IgD-negative memory B cell (primary cell): ENCODE results near the gene EPHA1. TPM values are rescaled to one million over a fixed set of nuclear protein-coding genes. Genes with fewer than 3 reads are reported as not detected.

Experiments
- H3K27ac Mint-ChIP-seq, 3 donors: one replicate each; pipeline ENCODE4 v1.8.0; 2020 to 2022; ENCODE audit warnings: mild to moderate bottlenecking in 3 of 3, mixed read lengths in 3 of 3, moderate library complexity in 1 of 3
- H3K27me3 Mint-ChIP-seq: one replicate; pipeline ENCODE4 v1.8.0; 2021; ENCODE audit warnings: mixed read lengths
- H3K36me3 Mint-ChIP-seq: one replicate; pipeline ENCODE4 v1.8.0; 2020; ENCODE audit warnings: mild to moderate bottlenecking, mixed read lengths
- H3K4me1 Mint-ChIP-seq, 3 donors: one replicate each; pipeline ENCODE4 v1.8.0; 2020 to 2022; ENCODE audit warnings: mixed read lengths in 3 of 3, mild to moderate bottlenecking in 1 of 3
- H3K4me3 Mint-ChIP-seq, 4 donors: one replicate each; pipeline ENCODE4 v1.8.0; 2020 to 2022; ENCODE audit warnings: mild to moderate bottlenecking in 4 of 4, mixed read lengths in 4 of 4, moderate library complexity in 3 of 4
- H3K9me3 Mint-ChIP-seq, 3 donors: one replicate each; pipeline ENCODE4 v1.8.0; 2020 to 2021; ENCODE audit warnings: mixed read lengths in 3 of 3, mild to moderate bottlenecking in 1 of 3
- polyA plus RNA-seq: library from polyadenylated mRNA; unstranded; fragments of 300-500 nt; fragmentation: Illumina TruSeq; gene quantifications from one replicate; pipeline ENCODE4 v1.2.3, GENCODE V29; 2021

Gene EPHA1
- polyA plus RNA-seq, 1 donor from 2014 or later, result 0.80 TPM

DNA sequence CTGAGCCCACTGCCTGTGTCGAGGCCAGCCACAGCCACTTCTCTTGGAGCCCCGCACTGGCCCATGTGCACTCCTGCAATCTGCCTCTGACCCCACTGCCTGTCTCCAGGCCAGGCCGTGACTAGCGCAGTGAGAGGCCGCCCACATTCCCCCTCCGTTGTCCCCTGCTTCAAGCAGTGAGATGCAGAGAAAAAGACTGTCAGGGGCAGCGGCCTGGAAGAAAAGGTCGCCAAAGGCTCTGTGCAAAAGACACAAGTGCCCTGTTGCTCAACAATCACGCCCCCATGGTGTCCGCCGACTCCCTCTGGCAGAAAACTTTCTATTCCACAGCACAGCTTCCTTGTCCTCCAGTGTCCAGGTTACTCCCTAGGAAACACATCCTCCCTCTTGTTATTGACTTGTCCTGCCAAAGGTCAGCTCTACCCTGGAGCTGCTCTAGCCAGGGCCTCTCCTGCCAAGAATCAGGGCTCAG lies 56.1 kb downstream of the EPHA1 start:
- Mint-ChIP-seq H3K27ac (no peak overlapping the region), H3K27me3 (peaks cover 14% of the 10 kb centered on the region), H3K4me1 (peaks cover 0 to 3% (median 0%) of the 10 kb centered on the region in 3 donors), H3K9me3 (peaks cover 0 to 4% (median 0%) of the 10 kb centered on the region in 3 donors), H3K4me3 (no peak overlapping the region), H3K36me3 (no peaks in the 10 kb centered on the region)

DNA sequence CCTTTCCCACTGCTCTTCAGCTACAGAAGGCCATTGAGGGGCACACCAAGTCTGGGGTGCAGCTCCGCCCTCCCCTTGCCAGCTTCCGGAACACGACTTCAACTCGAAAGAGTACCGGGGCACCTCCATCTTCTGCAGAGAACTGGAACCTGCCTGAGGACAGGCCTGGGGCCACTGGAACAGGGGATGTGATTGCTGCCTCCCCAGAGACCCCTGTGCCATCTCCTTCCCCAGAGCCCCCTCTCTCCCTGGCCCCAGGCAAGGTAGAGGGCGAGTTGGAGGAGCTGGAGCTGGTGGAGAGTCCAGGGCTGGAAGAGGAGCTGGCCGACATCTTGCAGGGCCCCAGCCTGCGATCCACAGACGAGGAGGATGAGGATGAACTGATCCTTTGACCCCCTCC lies 57.1 kb downstream of the EPHA1 start:
- Mint-ChIP-seq H3K4me3 (no peak overlapping the region), H3K9me3 (peaks cover 0 to 4% (median 0%) of the 10 kb centered on the region in 3 donors), H3K27me3 (peaks cover 14% of the 10 kb centered on the region), H3K4me1 (peaks cover 0 to 5% (median 0%) of the 10 kb centered on the region in 3 donors), H3K36me3 (no peaks in the 10 kb centered on the region), H3K27ac (no peak overlapping the region)

DNA sequence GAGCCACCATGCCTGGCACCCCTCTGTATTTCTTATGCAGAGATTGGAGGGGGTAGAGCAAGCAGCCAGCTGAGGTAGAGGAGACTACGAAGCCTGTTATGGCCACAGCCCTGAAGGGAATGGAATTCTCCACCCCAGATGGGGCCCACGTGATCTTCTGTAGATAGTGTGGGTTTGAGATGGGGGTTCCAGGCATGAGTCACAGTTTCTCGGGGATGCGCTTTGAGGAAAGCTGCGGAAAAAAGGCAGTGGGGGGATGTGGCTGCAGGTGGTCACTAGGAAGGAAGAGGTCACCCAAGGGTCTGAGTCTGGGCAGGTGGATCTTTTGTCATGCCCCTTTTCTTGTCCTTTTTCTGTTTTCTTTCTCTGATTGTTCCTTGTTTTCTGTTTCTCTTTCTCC lies 57.6 kb downstream of the EPHA1 start:
- peaks cover 0 to 4% (median 0%) of the 10 kb centered on the region in 3 donors for H3K9me3 Mint-ChIP-seq
- peak overlapping the region in 1 of 4 donors; percentile 57 for H3K4me3 Mint-ChIP-seq
- peaks cover 0 to 5% (median 0%) of the 10 kb centered on the region in 3 donors for H3K4me1 Mint-ChIP-seq
- no peak overlapping the region for H3K27ac Mint-ChIP-seq
- peaks cover 16% of the 10 kb centered on the region for H3K27me3 Mint-ChIP-seq
- no peaks in the 10 kb centered on the region for H3K36me3 Mint-ChIP-seq

DNA sequence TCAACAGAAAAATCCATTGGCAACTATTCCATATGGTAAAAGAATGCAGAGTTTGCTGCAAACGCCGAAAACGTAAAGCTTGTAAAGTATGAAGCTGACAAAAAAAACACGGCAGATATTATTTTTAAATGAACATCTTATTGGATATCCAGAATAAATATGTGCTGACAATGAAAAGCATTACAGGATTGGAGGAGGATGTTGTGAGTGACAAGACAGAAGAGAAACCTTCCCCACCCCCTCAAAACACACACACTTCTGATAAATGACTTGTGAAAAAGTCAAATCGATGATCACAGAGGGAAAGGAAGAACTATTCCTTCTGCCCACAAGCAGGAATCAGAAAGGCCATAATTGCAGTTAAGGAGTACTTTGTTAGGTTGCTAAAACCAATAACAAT lies 60.7 kb downstream of the EPHA1 start:
- H3K9me3 Mint-ChIP-seq, result no peaks in the 10 kb centered on the region
- peaks cover 4 to 7% (median 6%) of the 10 kb centered on the region in 3 donors for H3K4me1 Mint-ChIP-seq
- H3K27me3 Mint-ChIP-seq, result peaks cover 18% of the 10 kb centered on the region
- H3K27ac Mint-ChIP-seq, result no peak overlapping the region
- H3K36me3 Mint-ChIP-seq, result no peaks in the 10 kb centered on the region
- H3K4me3 Mint-ChIP-seq, result no peak overlapping the region

DNA sequence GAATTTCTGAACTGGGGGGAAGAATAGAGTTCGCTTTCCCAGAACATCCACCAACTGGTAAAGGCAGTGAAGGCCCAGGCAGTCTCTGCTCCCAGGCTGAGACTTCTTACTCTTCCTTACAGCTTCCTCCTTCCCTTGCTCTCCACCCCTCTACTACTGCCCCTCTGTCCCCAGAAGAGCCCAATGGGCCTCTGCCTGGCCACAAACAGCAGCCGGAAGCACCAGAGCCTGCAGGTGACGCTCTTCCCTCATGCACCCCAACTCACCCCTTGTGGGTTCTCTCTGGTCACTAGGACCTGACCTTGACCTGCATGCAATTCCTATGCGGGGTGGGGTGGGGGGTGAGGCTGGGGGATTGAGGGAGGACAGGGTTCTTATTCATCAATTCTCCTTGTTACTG lies 62.6 kb downstream of the EPHA1 start:
- Mint-ChIP-seq H3K36me3 (no peaks in the 10 kb centered on the region), H3K9me3 (no peaks in the 10 kb centered on the region), H3K27ac (no peak overlapping the region), H3K4me1 (peaks cover 6 to 7% (median 6%) of the 10 kb centered on the region in 3 donors), H3K4me3 (no peak overlapping the region), H3K27me3 (peaks cover 16% of the 10 kb centered on the region)

DNA sequence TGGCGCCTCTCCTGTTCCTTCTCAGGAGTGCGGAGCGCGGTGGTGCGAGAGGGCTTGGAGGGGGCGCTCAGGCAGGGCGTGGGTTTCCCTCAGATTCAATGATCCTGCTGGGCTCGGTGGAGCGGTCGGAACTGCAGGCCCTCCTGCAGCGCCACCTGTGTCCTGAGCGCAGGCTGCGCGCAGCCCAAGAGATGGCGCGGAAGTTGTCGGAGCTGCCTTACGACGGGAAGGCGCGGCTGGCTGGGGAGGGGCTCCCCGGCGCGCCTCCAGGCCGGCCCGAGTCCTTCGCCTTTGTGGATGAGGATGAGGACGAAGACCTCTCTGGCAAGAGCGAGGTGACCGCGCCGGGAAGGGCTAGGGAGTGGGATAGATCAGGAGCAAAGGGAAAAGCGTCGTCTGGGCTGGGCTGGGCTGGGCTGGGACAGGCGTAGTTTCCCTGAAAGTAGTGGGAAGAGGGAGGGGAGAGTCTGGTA lies 63.2 kb downstream of the EPHA1 start:
- Mint-ChIP-seq H3K36me3 (no peaks in the 10 kb centered on the region), H3K9me3 (no peaks in the 10 kb centered on the region), H3K27ac (no peak overlapping the region), H3K4me1 (peaks cover 6 to 7% (median 6%) of the 10 kb centered on the region in 3 donors), H3K4me3 (peak overlapping the region; percentile 31 to 92 (median 73)), H3K27me3 (peaks cover 16% of the 10 kb centered on the region)

DNA sequence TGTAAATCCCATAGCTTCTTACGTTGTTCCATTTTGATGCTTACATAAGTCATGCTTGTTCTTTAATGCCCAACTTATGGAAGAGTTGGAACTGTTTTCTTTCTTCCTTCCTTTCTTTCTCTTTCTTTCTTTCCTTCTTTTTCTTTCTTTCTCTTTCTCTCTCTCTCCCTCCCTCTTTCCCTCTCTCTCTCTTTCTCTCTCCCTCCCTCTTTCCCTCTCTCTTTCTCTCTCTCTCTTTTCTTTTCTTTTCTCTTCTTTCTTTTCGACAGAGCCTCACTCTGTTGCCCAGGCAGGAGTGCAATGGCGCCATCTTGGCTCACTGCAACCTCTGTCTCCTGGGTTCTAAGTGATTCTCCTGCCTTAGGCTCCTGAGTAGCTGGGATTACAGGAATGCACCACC lies 65.1 kb downstream of the EPHA1 start:
- no peak overlapping the region for H3K4me3 Mint-ChIP-seq
- no peaks in the 10 kb centered on the region for H3K36me3 Mint-ChIP-seq
- peaks cover 21% of the 10 kb centered on the region for H3K27me3 Mint-ChIP-seq
- no peaks in the 10 kb centered on the region for H3K9me3 Mint-ChIP-seq
- no peak overlapping the region for H3K27ac Mint-ChIP-seq
- peaks cover 6 to 7% (median 6%) of the 10 kb centered on the region in 3 donors for H3K4me1 Mint-ChIP-seq

DNA sequence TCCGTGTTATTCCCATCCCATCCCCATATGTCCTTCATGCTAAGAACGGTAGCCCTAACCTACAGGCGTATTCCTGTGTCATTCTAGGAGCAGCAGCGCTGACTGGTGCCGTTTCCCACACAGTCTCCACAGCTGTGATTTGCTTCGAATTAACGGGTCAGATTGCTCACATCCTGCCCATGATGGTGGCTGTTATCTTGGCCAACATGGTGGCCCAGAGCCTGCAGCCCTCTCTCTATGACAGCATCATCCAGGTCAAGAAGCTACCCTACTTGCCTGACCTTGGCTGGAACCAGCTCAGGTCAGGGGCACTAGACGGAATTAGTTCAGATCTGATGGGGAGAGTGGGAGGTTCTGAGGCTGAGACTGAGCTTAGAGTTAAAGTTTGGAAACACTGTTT lies 66.8 kb downstream of the EPHA1 start:
- no peak overlapping the region for H3K27ac Mint-ChIP-seq
- H3K27me3 Mint-ChIP-seq, result peaks cover 21% of the 10 kb centered on the region
- no peaks in the 10 kb centered on the region for H3K9me3 Mint-ChIP-seq
- no peaks in the 10 kb centered on the region for H3K36me3 Mint-ChIP-seq
- H3K4me3 Mint-ChIP-seq, result peak overlapping the region in 1 of 4 donors; percentile 36
- H3K4me1 Mint-ChIP-seq, result peaks cover 6 to 11% (median 6%) of the 10 kb centered on the region in 3 donors

Other genes with a start within 250 kb of the EPHA1 start
- gene TAS2R39, start 225.4 kb downstream of the EPHA1 start, polyA plus RNA-seq, result not detected
- gene TAS2R40, start 186.8 kb downstream of the EPHA1 start, polyA plus RNA-seq, result not detected
- 329 TPM for gene GSTK1, start 145.4 kb downstream of the EPHA1 start, polyA plus RNA-seq
- gene TMEM139, start 123.9 kb downstream of the EPHA1 start, polyA plus RNA-seq, result not detected
- 23.7 TPM for gene CASP2, start 120.5 kb downstream of the EPHA1 start, polyA plus RNA-seq
- not detected for gene CLCN1, start 92.7 kb downstream of the EPHA1 start, polyA plus RNA-seq
- 0.38 TPM for gene FAM131B, start 46.1 kb downstream of the EPHA1 start, polyA plus RNA-seq
- 51.3 TPM for gene ZYX, start 27.5 kb downstream of the EPHA1 start, polyA plus RNA-seq
- not detected for gene TAS2R60, start 34.6 kb upstream of the EPHA1 start, polyA plus RNA-seq
- not detected for gene TAS2R41, start 69.0 kb upstream of the EPHA1 start, polyA plus RNA-seq
- gene CTAGE15, start 162.9 kb upstream of the EPHA1 start, polyA plus RNA-seq, result 0.50 TPM
- gene TCAF2, start 212.1 kb upstream of the EPHA1 start, polyA plus RNA-seq, result 2.4 TPM